HCT116 (cell line): ENCODE data around the gene ARL6IP1. TPM values are rescaled to one million over a fixed set of nuclear protein-coding genes. Genes with fewer than 3 reads are reported as not detected.

Source experiments
- ATAC-seq: fragments of 200-7000 bp; cut with Tn5 transposase; 2 replicates; pipeline ENCODE4 v1.9.1; 2020; ENCODE audit warnings: mild to moderate bottlenecking, moderate library complexity
- BruUV-seq: library from RNA; stranded (reverse); fragments of 400-500 nt; replicated peaks from 2 replicates; lab custom pipeline; 2021; lab: Mats Ljungman, UMichigan
- CTCF ChIA-PET: fragments of 300-600 bp; sonication (Branson Sonifier 250); formaldehyde crosslinking; loops from one replicate; lab custom pipeline; 2021; ENCODE audit warnings: antibody characterized with exemption; lab: Charles Lee
- POLR2A ChIA-PET: fragments of 300-600, 350-600 bp; sonication (Branson Sonifier 250); formaldehyde crosslinking; loops from one replicate; lab custom pipeline; 2021; ENCODE audit warnings: antibody characterized with exemption; lab: Charles Lee
- RAD21 ChIA-PET, 2 experiments: fragments of 300-600 bp; sonication (Branson Sonifier 250); formaldehyde crosslinking; loops; one replicate each; lab custom pipeline; 2023; ENCODE audit warnings: low total read pairs in 2 of 2; ENCODE audit not compliant: uncharacterized antibody in 2 of 2, unreplicated experiment in 2 of 2, low non-redundant PET in 1 of 2; lab: Charles Lee
- DNase-seq: peaks from one replicate; pipeline ENCODE4 v3.0.0-alpha.2; 2010; ENCODE audit warnings: low read depth, low spot score
- H2AFZ ChIP-seq: fragments of 200-600 bp; shearing (Covaris generic), sonication (generic); 2 replicates; pipeline ENCODE4 v1.6.1; 2017; ENCODE audit warnings: low read depth, mixed run types, mixed read lengths, antibody characterized with exemption, low read length; ENCODE audit not compliant: poor library complexity, severe bottlenecking
- H3K27ac ChIP-seq: 2 replicates; pipeline ENCODE4 v1.5.1; 2012; ENCODE audit warnings: low read depth, low read length
- H3K27me3 ChIP-seq: fragments of 200-600 bp; sonication (generic); 2 replicates; pipeline ENCODE4 v1.6.1; 2016; ENCODE audit warnings: mixed run types, low read length, mixed read lengths; ENCODE audit not compliant: insufficient read depth
- H3K36me3 ChIP-seq, 2 experiments: fragments of 200-500 bp in 1 of 2; fragments of 200-600 bp in 1 of 2; sonication (Bioruptor generic) in 1 of 2; sonication (generic) in 1 of 2; 2 replicates each; pipeline versions ENCODE4 v1.5.1 to v1.6.1; 2014 to 2016; ENCODE audit warnings: low read length in 2 of 2, inconsistent platforms in 1 of 2, mixed read lengths in 1 of 2, mixed run types in 1 of 2; ENCODE audit not compliant: insufficient read depth in 2 of 2, control insufficient read depth in 1 of 2
- H3K4me1 ChIP-seq, 2 experiments: fragments of 200-600 bp in 1 of 2; sonication (generic) in 1 of 2; 2 replicates each; pipeline versions ENCODE4 v1.5.1 to v1.6.1; 2012 to 2017; ENCODE audit warnings: low read length in 2 of 2, inconsistent platforms in 1 of 2, mild to moderate bottlenecking in 1 of 2, mixed read lengths in 1 of 2, mixed run types in 1 of 2, moderate library complexity in 1 of 2; ENCODE audit not compliant: insufficient read depth in 2 of 2, control insufficient read depth in 1 of 2
- H3K4me2 ChIP-seq: fragments of 200-600 bp; sonication (generic); 2 replicates; pipeline ENCODE4 v1.6.1; 2017; ENCODE audit warnings: mixed run types, low read length, mixed read lengths
- H3K4me3 ChIP-seq, 2 experiments: fragments of 200-600 bp in 1 of 2; sonication (generic) in 1 of 2; replicated peaks in 1 of 2; 2 replicates each; pipeline ENCODE4 v1.5.1; 2011 to 2016; ENCODE audit warnings: low read length in 2 of 2, control low read depth in 1 of 2, low read depth in 1 of 2, mild to moderate bottlenecking in 1 of 2, mixed read lengths in 1 of 2, mixed run types in 1 of 2
- H3K79me2 ChIP-seq: fragments of 200-600 bp; sonication (generic); 2 replicates; pipeline ENCODE4 v1.6.1; 2017; ENCODE audit warnings: mild to moderate bottlenecking, mixed run types, low read length, moderate library complexity, mixed read lengths; ENCODE audit not compliant: insufficient read depth
- H3K9ac ChIP-seq: fragments of 200-600 bp; sonication (generic); 2 replicates; pipeline ENCODE4 v1.6.1; 2016; ENCODE audit warnings: low read length, mixed read lengths
- H3K9me2 ChIP-seq: fragments of 200-600 bp; sonication (generic), shearing (Covaris generic); 2 replicates; pipeline ENCODE4 v1.6.1; 2017; ENCODE audit warnings: mixed run types, mild to moderate bottlenecking, moderate library complexity; ENCODE audit not compliant: insufficient read depth
- H3K9me3 ChIP-seq, 2 experiments: fragments of 200-500 bp in 1 of 2; fragments of 200-600 bp in 1 of 2; sonication (Bioruptor generic) in 1 of 2; sonication (generic) in 1 of 2; 2 replicates each; pipeline ENCODE4 v1.6.1; 2014 to 2017; ENCODE audit warnings: low read length in 2 of 2, mixed read lengths in 2 of 2, inconsistent platforms in 1 of 2, low read depth in 1 of 2, mild to moderate bottlenecking in 1 of 2, mixed run types in 1 of 2, moderate library complexity in 1 of 2; ENCODE audit not compliant: control insufficient read depth in 1 of 2, insufficient read depth in 1 of 2
- H4K20me1 ChIP-seq: fragments of 200-600 bp; sonication (generic), shearing (Covaris generic); 2 replicates; pipeline ENCODE4 v1.6.1; 2017; ENCODE audit warnings: mixed run types, mild to moderate bottlenecking, moderate library complexity; ENCODE audit not compliant: insufficient read depth
- CEBPB ChIP-seq: IDR thresholded peaks from 2 replicates; pipeline ENCODE4 v1.6.1; 2012; ENCODE audit warnings: low read depth
- ELF1 ChIP-seq: IDR thresholded peaks from 2 replicates; pipeline ENCODE4 v1.6.1; 2012; ENCODE audit warnings: low read depth, borderline replicate concordance
- EZH2 ChIP-seq: fragments of 200-600 bp; sonication (generic); IDR thresholded peaks from 2 replicates; pipeline ENCODE4 v1.6.1; 2017; ENCODE audit warnings: antibody characterized with exemption, mixed run types
- JUND ChIP-seq: IDR thresholded peaks from 2 replicates; pipeline ENCODE4 v1.6.1; 2012
- POLR2A ChIP-seq: IDR thresholded peaks from 2 replicates; pipeline ENCODE4 v1.7.0; 2011; ENCODE audit warnings: borderline replicate concordance; ENCODE audit not compliant: insufficient read depth, insufficient read length; ENCODE audit errors: extremely low read depth
- POLR2AphosphoS5 ChIP-seq: IDR thresholded peaks from 2 replicates; pipeline ENCODE4 v1.6.1; 2011; ENCODE audit warnings: mild to moderate bottlenecking, low read depth, low read length, moderate library complexity
- SIN3A ChIP-seq: IDR thresholded peaks from 2 replicates; pipeline ENCODE4 v1.6.1; 2012; ENCODE audit warnings: low read depth
- SRF ChIP-seq: IDR thresholded peaks from 2 replicates; pipeline ENCODE4 v1.6.1; 2012; ENCODE audit warnings: low read depth
- TCF7L2 ChIP-seq: IDR thresholded peaks from 2 replicates; pipeline ENCODE4 v1.7.0; 2011; ENCODE audit warnings: borderline replicate concordance, inconsistent platforms; ENCODE audit not compliant: insufficient read depth, insufficient read length; ENCODE audit errors: extremely low read depth
- ZFX ChIP-seq: fragments of 450-650 bp; IDR thresholded peaks from 2 replicates; pipeline ENCODE4 v1.6.1; 2017
- ZNF274 ChIP-seq: fragments of 200-500 bp; sonication (Bioruptor generic); IDR thresholded peaks from 2 replicates; pipeline ENCODE4 v1.6.1; 2014; ENCODE audit warnings: mild to moderate bottlenecking, low read depth, low read length, inconsistent platforms
- intact Hi-C: fragments of 100-400 bp; cut with micrococcal nuclease; formaldehyde crosslinking; loops from 2 replicates; pipeline ENCODE4 v1.10.0; 2022
- total RNA-seq: library from RNA; stranded (reverse); gene quantifications from one replicate; pipeline ENCODE4 v1.2.1, GENCODE V29; 2021; ENCODE audit not compliant: unreplicated experiment
- TF ChIP-seq, protein P1 (sequence below), 3 experiments: fragments of 200-600 bp in 1 of 3; sonication (generic) in 1 of 3; IDR thresholded peaks in 2 of 3; conservative IDR thresholded peaks in 1 of 3; 2 replicates each; pipeline ENCODE4 v1.5.1; 2012 to 2017; ENCODE audit warnings: low read depth in 2 of 3, low read length in 2 of 3, antibody characterized with exemption in 1 of 3, borderline replicate concordance in 1 of 3, control low read depth in 1 of 3, mild to moderate bottlenecking in 1 of 3, mixed read lengths in 1 of 3, mixed run types in 1 of 3, moderate library complexity in 1 of 3; ENCODE audit not compliant: insufficient read depth in 1 of 3

The ARL6IP1 gene
- total RNA-seq, 1 experiment from 2014 or later: 197 TPM

DNA sequence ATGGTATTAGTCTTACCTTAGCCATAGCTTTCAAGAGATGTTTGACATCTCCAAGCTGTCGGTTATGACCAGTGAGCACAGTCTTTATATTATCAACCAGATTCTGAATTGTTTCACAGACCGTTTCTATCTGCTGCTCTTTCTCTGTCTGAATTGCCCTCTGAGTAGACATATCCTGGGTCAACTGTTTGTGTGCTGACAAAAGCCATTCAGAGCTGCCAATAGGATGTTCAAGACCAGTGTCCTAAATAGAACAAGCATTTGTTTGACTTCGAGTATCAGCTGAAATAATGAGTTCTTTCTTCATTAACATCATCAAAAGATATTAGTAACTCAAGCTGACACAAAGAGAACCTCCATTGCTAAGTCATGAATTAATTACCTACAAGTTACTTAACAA lies 14.9 kb upstream of the ARL6IP1 start (continued):
- no peak for TF ChIP-seq SIN3A

DNA sequence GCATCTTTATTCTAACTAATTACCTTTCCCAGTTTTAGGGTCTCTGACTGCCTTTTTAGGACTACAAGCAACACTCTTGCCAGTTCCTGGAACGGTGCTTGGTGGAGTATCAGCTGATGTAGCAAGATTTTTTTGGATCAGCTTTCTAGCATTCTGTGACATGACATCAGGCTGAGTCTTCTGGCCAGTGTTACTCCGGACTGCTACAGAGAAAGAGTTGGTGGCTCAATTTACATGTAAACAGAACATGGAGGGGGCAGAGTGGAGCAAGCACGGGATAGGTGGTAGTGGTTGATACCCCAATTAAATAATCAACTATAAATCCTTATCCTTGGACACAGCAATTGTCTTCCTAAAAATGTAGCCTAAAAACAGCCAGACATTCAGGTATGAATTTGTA lies 10.6 kb upstream of the ARL6IP1 start:
- TF ChIP-seq ELF1 (no peak), JUND (no peak), EZH2 (no peak), ZFX (no peak), SIN3A (no peak), ZNF274 (no peak), POLR2A (no peak), POLR2AphosphoS5 (no peak), SRF (no peak), CEBPB (no peak), TCF7L2 (no peak)
- TF ChIP-seq, protein P1, sequence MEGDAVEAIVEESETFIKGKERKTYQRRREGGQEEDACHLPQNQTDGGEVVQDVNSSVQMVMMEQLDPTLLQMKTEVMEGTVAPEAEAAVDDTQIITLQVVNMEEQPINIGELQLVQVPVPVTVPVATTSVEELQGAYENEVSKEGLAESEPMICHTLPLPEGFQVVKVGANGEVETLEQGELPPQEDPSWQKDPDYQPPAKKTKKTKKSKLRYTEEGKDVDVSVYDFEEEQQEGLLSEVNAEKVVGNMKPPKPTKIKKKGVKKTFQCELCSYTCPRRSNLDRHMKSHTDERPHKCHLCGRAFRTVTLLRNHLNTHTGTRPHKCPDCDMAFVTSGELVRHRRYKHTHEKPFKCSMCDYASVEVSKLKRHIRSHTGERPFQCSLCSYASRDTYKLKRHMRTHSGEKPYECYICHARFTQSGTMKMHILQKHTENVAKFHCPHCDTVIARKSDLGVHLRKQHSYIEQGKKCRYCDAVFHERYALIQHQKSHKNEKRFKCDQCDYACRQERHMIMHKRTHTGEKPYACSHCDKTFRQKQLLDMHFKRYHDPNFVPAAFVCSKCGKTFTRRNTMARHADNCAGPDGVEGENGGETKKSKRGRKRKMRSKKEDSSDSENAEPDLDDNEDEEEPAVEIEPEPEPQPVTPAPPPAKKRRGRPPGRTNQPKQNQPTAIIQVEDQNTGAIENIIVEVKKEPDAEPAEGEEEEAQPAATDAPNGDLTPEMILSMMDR (IDR thresholded peaks at IDR 0.05 in 2 of 3, conservative IDR thresholded peaks at IDR 0.05 in 1 of 3; ENCODE audit: borderline replicate concordance in 1 of 3, insufficient read depth in 1 of 3, low read depth in 2 of 3, low read length in 2 of 3): no peak
- Histone ChIP-seq H3K4me2 (no peak overlapping the region), H3K36me3 (peaks cover 54 to 67% of the 10 kb centered on the region in 2 experiments; a peak in 3 of 4 replicates), H3K4me3 (no peak overlapping the region), H3K79me2 (peaks cover 5% of the 10 kb centered on the region; the same call in 1 of the 2 replicates), H3K9ac (no peak overlapping the region), H3K27ac (no peak overlapping the region), H3K27me3 (no peaks in the 10 kb centered on the region), H3K4me1 (no peaks in the 10 kb centered on the region), H4K20me1 (no peaks in the 10 kb centered on the region), H3K9me2 (no peaks in the 10 kb centered on the region), H2AFZ (no peak overlapping the region), H3K9me3 (no peaks in the 10 kb centered on the region)
- POLR2A ChIA-PET: no interaction called here
- RAD21 ChIA-PET: no interaction called here
- no TSS peak for BruUV-seq
- no peak for DNase-seq
- CTCF ChIA-PET: no interaction called here
- ATAC-seq: no peak
- intact Hi-C loops: loop anchor here (5.0 kb wide), 1 partner anchor 35 kb away; no protein-coding TSS in a partner anchor
